ENCODE data around the gene AMN. TPM values are rescaled to one million over a fixed set of nuclear protein-coding genes. Genes with fewer than 3 reads are reported as not detected.

AMN gene
- total RNA-seq, 6 experiments from 2014 or later, result 7.1 to 69.1 (median 28.6) TPM

Other genes starting within 250 kb of the AMN start
- gene TRAF3, start 145.2 kb upstream of the AMN start, total RNA-seq, result 10 to 100 TPM in 1 of 6 experiments, 1 to 10 TPM in 5; 5.6 to 10.5 (median 8.3) TPM
- gene CDC42BPB, start 134.9 kb downstream of the AMN start, total RNA-seq, result 10 to 100 TPM; 38.4 to 55.5 (median 43.0) TPM
- not detected for gene LBHD2, start 161.5 kb downstream of the AMN start, total RNA-seq
- 10 to 100 TPM; 34.2 to 87.1 (median 48.1) TPM for gene EXOC3L4, start 172.1 kb downstream of the AMN start, total RNA-seq
- gene TNFAIP2, start 200.8 kb downstream of the AMN start, total RNA-seq, result 100 to 1,000 TPM in 1 of 6 experiments, 10 to 100 TPM in 5; 23.2 to 122 (median 32.6) TPM